IPS DF 19.7 (cell line): ENCODE results near the gene ITPRIPL2.
A peak's percentile ranks its signal among the peaks of the same experiment; 100 is the strongest.

Experiments used
- DNase-seq: peaks from one replicate; pipeline ENCODE4 v3.0.0-alpha.2; 2013; ENCODE audit warnings: low read depth, low spot score

Gene ITPRIPL2

GRCh38 chr16:19113577-19114358 lies at the start of gene ITPRIPL2:
ITPRIPL2 (plus strand) TSS chr16:19113964; CDS start chr16:19114462, 498 bp downstream.
- no peak for DNase-seq

GRCh38 chr16:19066988-19067348 lies 46.8 kb upstream of the ITPRIPL2 start:
- no peak for DNase-seq

GRCh38 chr16:19067349-19068236 lies 46.2 kb upstream of the ITPRIPL2 start, which contains the start of gene COQ7:
COQ7 (plus strand) TSS chr16:19067614; CDS start chr16:19067665, 51 bp downstream.
- peak; percentile 98 for DNase-seq

- DNase-seq: no peak
Measured at GRCh38 chr16:19068237-19068815, 45.4 kb upstream of the ITPRIPL2 start.

- DNase-seq: peak; percentile 23
Measured at GRCh38 chr16:19071811-19072777, 41.7 kb upstream of the ITPRIPL2 start.

- no peak for DNase-seq
Measured at GRCh38 chr16:19073344-19073743, 40.4 kb upstream of the ITPRIPL2 start.

- no peak for DNase-seq
Measured at GRCh38 chr16:19073863-19074262, 39.9 kb upstream of the ITPRIPL2 start.

- no peak for DNase-seq
Measured at GRCh38 chr16:19075511-19075910, 38.3 kb upstream of the ITPRIPL2 start.

GRCh38 chr16:19077879-19078278 lies 35.9 kb upstream of the ITPRIPL2 start:
- no peak for DNase-seq

- DNase-seq: no peak
Measured at GRCh38 chr16:19083670-19084069, 30.1 kb upstream of the ITPRIPL2 start.

GRCh38 chr16:19084139-19084538 lies 29.6 kb upstream of the ITPRIPL2 start:
- DNase-seq: no peak

- DNase-seq: no peak
Measured at GRCh38 chr16:19084879-19085278, 28.9 kb upstream of the ITPRIPL2 start.

GRCh38 chr16:19085679-19086200 lies 28.0 kb upstream of the ITPRIPL2 start:
- DNase-seq: no peak

GRCh38 chr16:19086322-19087199 lies 27.2 kb upstream of the ITPRIPL2 start:
- DNase-seq: peak; percentile 64

GRCh38 chr16:19088341-19088916 lies 25.3 kb upstream of the ITPRIPL2 start:
- no peak for DNase-seq

GRCh38 chr16:19089410-19089955 lies 24.3 kb upstream of the ITPRIPL2 start:
- no peak for DNase-seq

GRCh38 chr16:19090916-19091315 lies 22.8 kb upstream of the ITPRIPL2 start:
- no peak for DNase-seq

- no peak for DNase-seq
Measured at GRCh38 chr16:19092653-19093410, 20.9 kb upstream of the ITPRIPL2 start.
